Trophoblast cell (in vitro differentiated cells and primary cell): Measurements from ENCODE around the gene AKR1C3.
"Not testable (repeated sequence)": the region's sequence is repeated elsewhere in the genome, so short reads cannot be mapped to it uniquely, and the experiment has no call there.

Source experiments
- DNase-seq, 2 donors: peaks; one replicate each; pipeline ENCODE4 v3.0.0-alpha.2; 2016
- H2AFZ ChIP-seq: 2 replicates; pipeline ENCODE4 v1.6.1; 2013; ENCODE audit warnings: low read length, moderate library complexity, mild to moderate bottlenecking; ENCODE audit not compliant: insufficient read depth, poor library complexity
- H2AK5ac ChIP-seq: 2 replicates; pipeline ENCODE4 v1.6.1; 2013; ENCODE audit warnings: mild to moderate bottlenecking, low read length
- H2BK120ac ChIP-seq: 2 replicates; pipeline ENCODE4 v1.6.1; 2013; ENCODE audit warnings: low read length, mild to moderate bottlenecking, moderate library complexity; ENCODE audit not compliant: insufficient read depth, poor library complexity
- H2BK12ac ChIP-seq: 2 replicates; pipeline ENCODE4 v1.6.1; 2013; ENCODE audit warnings: mild to moderate bottlenecking, low read length, moderate library complexity
- H2BK5ac ChIP-seq: 2 replicates; pipeline ENCODE4 v1.6.1; 2013; ENCODE audit warnings: low read length, low read depth, moderate library complexity, mild to moderate bottlenecking; ENCODE audit not compliant: poor library complexity
- H3K14ac ChIP-seq: 2 replicates; pipeline ENCODE4 v1.6.1; 2013; ENCODE audit warnings: mild to moderate bottlenecking, low read length
- H3K18ac ChIP-seq: 2 replicates; pipeline ENCODE4 v1.6.1; 2013; ENCODE audit warnings: mild to moderate bottlenecking, low read length
- H3K23ac ChIP-seq: 2 replicates; pipeline ENCODE4 v1.6.1; 2013; ENCODE audit warnings: low read length
- H3K27ac ChIP-seq: 2 replicates; pipeline ENCODE4 v1.5.1; 2013; ENCODE audit warnings: low read depth, mild to moderate bottlenecking, inconsistent platforms, low read length, moderate library complexity
- H3K27me3 ChIP-seq: 2 replicates; pipeline ENCODE4 v1.6.1; 2013; ENCODE audit warnings: inconsistent platforms, mild to moderate bottlenecking, low read length, moderate library complexity; ENCODE audit not compliant: insufficient read depth
- H3K36me3 ChIP-seq, 2 experiments: 1 replicate in 1 of 2; 2 replicates in 1 of 2; pipeline ENCODE4 v1.6.1; 2013; ENCODE audit warnings: low read length in 2 of 2, mild to moderate bottlenecking in 2 of 2, moderate library complexity in 1 of 2; ENCODE audit not compliant: insufficient read depth in 2 of 2, control insufficient read depth in 1 of 2
- H3K4ac ChIP-seq: 2 replicates; pipeline ENCODE4 v1.6.1; 2013; ENCODE audit warnings: low read depth, mild to moderate bottlenecking, low read length, moderate library complexity
- H3K4me1 ChIP-seq, 2 experiments: 1 replicate in 1 of 2; 2 replicates in 1 of 2; pipeline ENCODE4 v1.6.1; 2013; ENCODE audit warnings: low read length in 2 of 2, mild to moderate bottlenecking in 2 of 2, moderate library complexity in 1 of 2; ENCODE audit not compliant: insufficient read depth in 2 of 2, control insufficient read depth in 1 of 2
- H3K4me2 ChIP-seq: 2 replicates; pipeline ENCODE4 v1.6.1; 2013; ENCODE audit warnings: inconsistent platforms, mild to moderate bottlenecking, low read length, moderate library complexity
- H3K4me3 ChIP-seq: 2 replicates; pipeline ENCODE4 v1.5.1; 2013; ENCODE audit warnings: mild to moderate bottlenecking, low read depth, low read length, inconsistent platforms
- H3K79me1 ChIP-seq: one replicate; pipeline ENCODE4 v1.6.1; 2013; ENCODE audit warnings: low read length
- H3K79me2 ChIP-seq: 2 replicates; pipeline ENCODE4 v1.6.1; 2013; ENCODE audit warnings: low read length, mild to moderate bottlenecking; ENCODE audit not compliant: control insufficient read depth, insufficient read depth, poor library complexity
- H3K9ac ChIP-seq: 2 replicates; pipeline ENCODE4 v1.6.1; 2013; ENCODE audit warnings: mild to moderate bottlenecking, low read length
- H3K9me3 ChIP-seq: 2 replicates; pipeline ENCODE4 v1.6.1; 2013; ENCODE audit warnings: low read depth, mild to moderate bottlenecking, control low read depth, inconsistent platforms, low read length; ENCODE audit not compliant: insufficient read depth
- H4K12ac ChIP-seq: 2 replicates; pipeline ENCODE4 v1.6.1; 2013; ENCODE audit warnings: low read depth, mild to moderate bottlenecking, low read length, moderate library complexity
- H4K8ac ChIP-seq: 2 replicates; pipeline ENCODE4 v1.6.1; 2013; ENCODE audit warnings: low read depth, mild to moderate bottlenecking, low read length, moderate library complexity
- H4K91ac ChIP-seq: one replicate; pipeline ENCODE4 v1.6.1; 2013; ENCODE audit warnings: low read depth, mild to moderate bottlenecking, low read length, moderate library complexity
- WGBS: extraction: QIAGEN DNeasy Blood & Tissue Kit; methylation state at CpG from one replicate; pipeline ENCODE4 v1.1.7; 2013; ENCODE audit warnings: missing lambda C conversion rate; ENCODE audit not compliant: insufficient read length, insufficient coverage; ENCODE audit errors: extremely low coverage; 5-methylcytosine and 5-hydroxymethylcytosine counted together

The AKR1C3 gene

GRCh38 chr10:5108658-5109416 lies 14.6 kb downstream of the AKR1C3 start:
- H3K4me2 ChIP-seq: no peak overlapping the region
- no peak overlapping the region for H2AFZ ChIP-seq
- no peaks in the 10 kb centered on the region for H3K36me3 ChIP-seq
- H2AK5ac ChIP-seq: no peak overlapping the region
- no peaks in the 10 kb centered on the region for H3K79me2 ChIP-seq
- no peaks in the 10 kb centered on the region for H3K27me3 ChIP-seq
- no peak overlapping the region for H3K4ac ChIP-seq
- no peak overlapping the region for H2BK120ac ChIP-seq
- H2BK12ac ChIP-seq: no peak overlapping the region
- H4K12ac ChIP-seq: no peak overlapping the region
- H3K9me3 ChIP-seq: no peaks in the 10 kb centered on the region
- H3K4me1 ChIP-seq: no peaks in the 10 kb centered on the region
- no peak overlapping the region for H3K18ac ChIP-seq
- WGBS: no CpG with 5 or more reads among the region's 3 CpGs
- H3K23ac ChIP-seq: no peak overlapping the region
- H4K8ac ChIP-seq: no peak overlapping the region
- no peak overlapping the region for H3K4me3 ChIP-seq
- no peak for DNase-seq
- no peak overlapping the region for H3K27ac ChIP-seq
- H4K91ac ChIP-seq: no peak overlapping the region
- no peak overlapping the region for H3K14ac ChIP-seq
- H3K9ac ChIP-seq: no peak overlapping the region
- H3K79me1 ChIP-seq: no peaks in the 10 kb centered on the region
- no peak overlapping the region for H2BK5ac ChIP-seq

- not testable (repeated sequence) for H3K23ac ChIP-seq, H3K79me2 ChIP-seq, H3K9me3 ChIP-seq, H4K12ac ChIP-seq, H3K27ac ChIP-seq, H2AK5ac ChIP-seq, DNase-seq, H3K4me1 ChIP-seq, H3K18ac ChIP-seq, H3K4me2 ChIP-seq, H3K27me3 ChIP-seq, H3K79me1 ChIP-seq, H3K9ac ChIP-seq, H4K91ac ChIP-seq, H3K36me3 ChIP-seq, H4K8ac ChIP-seq, H3K4me3 ChIP-seq, H2AFZ ChIP-seq, H2BK5ac ChIP-seq, H2BK12ac ChIP-seq, H2BK120ac ChIP-seq, H3K4ac ChIP-seq, H3K14ac ChIP-seq
- no CpG with 5 or more reads among the region's 12 CpGs for WGBS
Measured at GRCh38 chr10:5109861-5110260, 15.6 kb downstream of the AKR1C3 start.

GRCh38 chr10:5116621-5117020 lies 22.4 kb downstream of the AKR1C3 start:
- Histone ChIP-seq H3K79me2 (no peaks in the 10 kb centered on the region), H2BK5ac (no peak overlapping the region), H3K27me3 (no peaks in the 10 kb centered on the region), H3K36me3 (no peaks in the 10 kb centered on the region), H3K23ac (no peak overlapping the region), H3K27ac (no peak overlapping the region), H3K4ac (no peak overlapping the region), H2BK120ac (no peak overlapping the region), H2AFZ (no peak overlapping the region), H3K79me1 (no peaks in the 10 kb centered on the region), H3K14ac (no peak overlapping the region), H3K18ac (no peak overlapping the region), H3K4me1 (no peaks in the 10 kb centered on the region), H4K91ac (no peak overlapping the region), H3K9ac (no peak overlapping the region), H4K12ac (no peak overlapping the region), H2AK5ac (no peak overlapping the region), H3K4me3 (no peak overlapping the region), H4K8ac (no peak overlapping the region), H3K4me2 (no peak overlapping the region), H2BK12ac (no peak overlapping the region), H3K9me3 (peaks cover 2% of the 10 kb centered on the region)
- no peak for DNase-seq
- WGBS: no CpG with 5 or more reads among the region's 5 CpGs

DNA sequence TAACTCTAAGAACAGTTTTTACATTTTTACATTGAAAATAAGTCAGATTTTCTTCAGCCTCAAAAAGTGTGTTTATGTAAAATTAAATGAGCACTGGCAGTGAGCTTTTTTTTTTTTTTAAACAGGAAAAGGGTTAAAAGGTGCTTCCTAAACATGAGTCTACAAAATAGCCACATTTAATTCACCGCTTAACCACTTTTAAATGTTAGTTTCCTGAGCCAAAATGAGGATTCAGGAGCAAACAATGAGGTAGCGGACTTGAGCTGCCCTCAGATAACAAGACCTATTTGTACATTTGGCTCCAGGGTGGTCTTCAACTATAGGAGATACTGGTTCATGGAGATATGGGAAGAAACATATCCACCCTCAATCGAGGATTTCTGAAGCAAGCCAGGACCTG lies 22.8 kb downstream of the AKR1C3 start:
- Histone ChIP-seq H3K18ac (no peak overlapping the region), H3K9me3 (peaks cover 2% of the 10 kb centered on the region), H2AFZ (no peak overlapping the region), H4K91ac (no peak overlapping the region), H4K12ac (no peak overlapping the region), H2BK5ac (no peak overlapping the region), H3K14ac (no peak overlapping the region), H3K4me1 (no peaks in the 10 kb centered on the region), H3K36me3 (no peaks in the 10 kb centered on the region), H3K4ac (no peak overlapping the region), H2BK12ac (no peak overlapping the region), H3K4me3 (no peak overlapping the region), H3K79me1 (no peaks in the 10 kb centered on the region), H3K9ac (no peak overlapping the region), H3K79me2 (no peaks in the 10 kb centered on the region), H4K8ac (no peak overlapping the region), H3K27me3 (no peaks in the 10 kb centered on the region), H3K23ac (no peak overlapping the region), H3K4me2 (no peak overlapping the region), H2AK5ac (no peak overlapping the region), H3K27ac (no peak overlapping the region), H2BK120ac (no peak overlapping the region)
- DNase-seq: no peak
- WGBS: no CpG with 5 or more reads among the region's 3 CpGs
